ENCODE data around the gene UTS2B.
A peak's percentile ranks its signal among the peaks of the same experiment; 100 is the strongest.

UTS2B gene, protein sequence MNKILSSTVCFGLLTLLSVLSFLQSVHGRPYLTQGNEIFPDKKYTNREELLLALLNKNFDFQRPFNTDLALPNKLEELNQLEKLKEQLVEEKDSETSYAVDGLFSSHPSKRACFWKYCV

GRCh38 chr3:191329654-191330529, at the start of gene UTS2B:
UTS2B (minus strand) TSS chr3:191330526; CDS start chr3:191282189, 48,337 bp downstream.
- DNase-seq, result peak; percentile 46

GRCh38 chr3:191380001-191380400, 49.7 kb upstream of the UTS2B start:
- DNase-seq, result no peak

GRCh38 chr3:191379446-191379845, 49.1 kb upstream of the UTS2B start:
- no peak for DNase-seq

DNA sequence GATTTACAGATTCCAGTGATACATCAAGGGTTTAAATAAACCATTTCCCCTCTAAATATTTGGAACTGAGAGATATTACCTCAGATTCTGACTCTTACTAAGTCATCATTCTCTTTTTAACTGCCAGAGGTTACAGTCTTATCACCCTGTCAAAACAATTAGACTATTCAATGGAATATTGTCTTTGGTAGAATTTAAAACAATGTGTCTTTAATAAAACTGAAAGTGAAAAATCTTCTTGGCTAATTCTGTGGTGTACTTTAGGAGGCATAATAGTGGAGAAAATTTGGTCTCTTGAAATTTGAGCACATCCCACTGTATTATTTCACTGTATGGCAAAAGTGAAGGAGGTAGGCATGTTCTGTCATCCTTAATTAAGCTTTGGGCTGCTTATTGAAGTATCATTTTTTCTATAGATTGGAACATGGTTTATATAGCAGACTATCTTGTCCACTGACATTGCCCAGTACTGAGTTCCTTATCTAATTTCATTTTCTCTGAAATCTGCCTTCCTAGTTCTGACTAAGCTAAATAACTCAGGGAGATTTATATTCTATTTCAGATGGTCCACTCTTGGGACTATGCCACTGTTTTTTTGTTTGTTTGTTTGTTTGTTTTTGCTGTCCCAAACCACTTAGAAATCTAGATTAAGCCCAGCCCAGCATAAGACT, 48.0 kb upstream of the UTS2B start:
- DNase-seq, result no peak

- DNase-seq, result no peak
Observed at GRCh38 chr3:191376516-191377141, 46.3 kb upstream of the UTS2B start.

GRCh38 chr3:191373327-191373726, 43.0 kb upstream of the UTS2B start:
- DNase-seq, result no peak

- no peak for DNase-seq
Observed at GRCh38 chr3:191372122-191372521, 41.8 kb upstream of the UTS2B start.

DNA sequence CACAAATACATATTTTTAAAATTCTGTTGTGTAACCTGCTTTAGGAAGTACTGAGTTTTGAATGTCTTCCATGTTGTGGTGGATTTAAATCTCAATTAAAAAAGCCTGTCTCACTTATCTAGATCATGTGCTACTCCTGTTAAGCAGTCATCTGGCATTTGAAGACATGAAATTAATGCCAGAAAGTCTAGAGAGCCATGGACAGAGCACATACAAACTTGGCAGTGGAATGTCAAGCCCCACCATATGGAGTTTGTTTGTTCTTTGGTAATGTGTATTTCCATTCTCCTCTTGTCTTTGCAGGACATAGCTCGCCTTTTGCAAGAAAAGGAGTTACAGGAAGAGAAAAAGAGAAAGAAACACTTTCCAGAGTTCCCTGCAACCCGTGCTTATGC, 39.3 kb upstream of the UTS2B start:
- no peak for DNase-seq

DNA sequence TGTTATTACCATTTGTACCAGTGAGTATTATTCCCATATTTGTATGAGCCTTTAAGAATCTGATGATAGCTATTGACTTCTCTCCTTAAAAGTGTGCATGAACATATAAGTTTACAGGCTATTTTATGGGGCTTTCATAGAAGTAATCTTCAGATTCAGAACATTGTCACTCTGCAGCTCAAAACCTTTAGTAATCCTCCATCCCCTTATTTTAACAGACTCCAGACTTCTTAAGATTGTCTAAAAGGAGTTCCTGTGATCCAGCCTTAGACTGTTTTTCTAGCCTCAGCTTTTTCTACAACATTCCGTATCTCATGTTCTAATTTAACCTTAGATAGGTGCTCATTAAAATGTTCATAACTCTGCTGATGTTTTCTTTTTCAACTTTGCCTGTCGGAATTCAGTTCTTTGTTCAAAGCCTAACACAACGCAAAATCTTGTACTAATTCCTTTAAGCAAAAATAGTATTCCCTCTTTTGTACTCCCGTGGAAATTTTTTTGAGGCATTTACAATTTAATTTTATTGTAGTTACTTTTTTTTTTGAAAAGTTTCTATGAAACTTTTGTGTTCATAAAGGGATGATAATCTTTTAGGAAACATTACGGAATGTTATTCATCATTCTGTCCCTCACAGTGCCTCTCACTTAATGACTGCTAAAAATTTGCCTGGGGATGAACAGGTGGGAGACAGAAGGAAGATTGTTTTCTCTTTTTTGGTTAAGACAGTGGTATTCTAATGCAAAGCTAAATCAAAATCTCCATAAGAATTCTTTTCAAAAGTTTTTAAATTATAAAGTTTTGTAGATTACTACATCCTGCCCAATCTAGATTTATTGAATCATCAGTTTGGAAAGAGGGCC, 38.7 kb upstream of the UTS2B start:
- no peak for DNase-seq

GRCh38 chr3:191366675-191367074, 36.3 kb upstream of the UTS2B start:
- DNase-seq, result no peak

DNA sequence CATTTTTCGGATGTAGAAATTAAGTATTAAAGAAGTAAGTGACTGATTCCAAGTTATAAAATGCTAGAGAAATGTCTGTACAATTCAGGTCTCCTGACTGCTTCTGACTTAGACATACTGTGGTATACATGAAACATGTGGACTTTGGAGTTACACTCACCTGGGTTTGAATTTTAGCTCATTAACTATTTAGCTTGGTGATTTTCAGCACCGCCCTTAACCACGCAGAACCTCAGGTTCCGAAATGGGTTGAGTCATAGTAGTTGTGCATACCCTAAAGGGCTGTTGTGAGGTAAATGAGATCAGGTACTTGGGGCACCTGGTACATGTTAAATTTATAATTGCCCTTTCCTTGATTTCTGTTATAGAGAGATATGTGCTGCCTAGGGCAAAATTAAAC, 32.9 kb upstream of the UTS2B start:
- DNase-seq, result no peak

GRCh38 chr3:191362524-191363090, 32.3 kb upstream of the UTS2B start:
- no peak for DNase-seq

GRCh38 chr3:191362037-191362436, 31.7 kb upstream of the UTS2B start:
- DNase-seq, result no peak

GRCh38 chr3:191361456-191361855, 31.1 kb upstream of the UTS2B start:
- no peak for DNase-seq

DNA sequence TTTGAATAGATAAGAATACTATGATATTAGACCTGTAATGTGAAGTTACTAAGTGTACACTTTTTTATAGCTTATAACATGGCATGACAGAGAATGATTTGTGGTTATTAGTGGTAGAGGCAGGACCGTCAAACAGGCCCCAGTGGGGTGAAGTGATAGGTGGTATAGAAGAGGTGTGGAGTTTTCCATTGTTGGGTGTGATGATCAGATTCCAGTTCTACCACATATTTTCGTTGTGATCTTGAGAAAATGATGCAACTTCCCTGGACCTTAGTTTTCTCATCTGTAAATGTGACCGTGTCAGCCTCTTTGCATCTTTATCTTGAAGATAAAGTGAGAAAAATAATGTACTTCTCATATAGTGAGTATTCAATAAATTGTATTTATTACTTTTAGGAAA, 30.3 kb upstream of the UTS2B start:
- no peak for DNase-seq

DNA sequence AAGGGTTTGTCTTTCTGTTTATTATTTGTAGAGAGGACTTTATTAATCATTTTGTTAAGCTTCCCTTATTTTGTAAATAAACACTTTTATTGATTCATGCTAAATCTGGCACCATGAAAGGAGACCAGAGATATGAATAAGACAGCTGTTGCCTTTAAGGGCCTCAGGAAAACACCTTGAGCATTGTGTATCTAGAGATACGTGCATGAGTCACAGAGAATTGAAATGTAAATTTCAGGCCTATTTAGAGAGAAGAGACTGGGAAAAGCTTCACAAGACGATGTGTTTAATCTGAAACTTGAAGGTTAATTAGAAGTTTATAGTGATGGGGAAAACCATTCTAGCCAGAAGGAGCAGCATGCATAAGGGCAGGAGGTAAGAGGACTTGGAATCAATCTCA, 28.6 kb upstream of the UTS2B start:
- DNase-seq, result no peak

DNA sequence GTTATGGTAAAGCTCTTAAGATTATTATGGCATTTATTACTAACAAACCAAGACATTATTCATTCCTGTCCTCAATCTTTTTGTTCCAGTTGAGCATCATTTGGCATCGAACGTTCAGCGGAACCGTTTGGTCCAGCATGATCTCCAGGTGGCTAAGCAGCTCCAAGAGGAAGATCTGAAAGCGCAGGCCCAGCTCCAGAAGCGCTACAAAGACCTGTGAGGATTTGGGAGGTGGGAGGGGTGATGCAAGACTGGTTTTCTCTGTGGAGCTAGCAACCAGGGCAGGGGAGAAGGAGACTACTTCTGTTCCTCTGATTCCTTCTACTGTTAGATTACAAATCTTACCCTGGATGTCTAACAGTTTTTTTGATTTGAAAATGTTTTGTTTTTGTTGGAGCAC, 27.6 kb upstream of the UTS2B start:
- DNase-seq, result no peak

- no peak for DNase-seq
Observed at GRCh38 chr3:191356631-191357439, 26.5 kb upstream of the UTS2B start.

DNA sequence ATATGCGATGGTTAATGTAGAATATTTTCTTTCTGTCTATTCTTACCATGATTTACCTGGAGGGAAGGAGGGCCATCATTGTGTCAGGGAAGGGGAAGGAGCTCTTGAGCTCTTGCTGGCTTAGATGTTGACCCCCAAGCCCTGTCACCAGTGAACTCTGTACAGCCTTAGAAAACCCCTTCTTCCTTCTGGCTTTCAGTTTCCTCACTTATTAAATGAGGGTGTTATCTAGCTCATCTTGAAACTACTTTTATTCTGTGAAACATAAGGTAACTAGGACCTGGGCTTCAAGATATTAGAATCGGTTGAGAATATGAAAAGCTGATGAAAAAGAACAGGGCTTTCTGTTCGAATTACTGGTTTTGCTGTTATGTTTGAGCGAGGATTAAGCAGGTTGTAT, 25.1 kb upstream of the UTS2B start:
- no peak for DNase-seq

DNA sequence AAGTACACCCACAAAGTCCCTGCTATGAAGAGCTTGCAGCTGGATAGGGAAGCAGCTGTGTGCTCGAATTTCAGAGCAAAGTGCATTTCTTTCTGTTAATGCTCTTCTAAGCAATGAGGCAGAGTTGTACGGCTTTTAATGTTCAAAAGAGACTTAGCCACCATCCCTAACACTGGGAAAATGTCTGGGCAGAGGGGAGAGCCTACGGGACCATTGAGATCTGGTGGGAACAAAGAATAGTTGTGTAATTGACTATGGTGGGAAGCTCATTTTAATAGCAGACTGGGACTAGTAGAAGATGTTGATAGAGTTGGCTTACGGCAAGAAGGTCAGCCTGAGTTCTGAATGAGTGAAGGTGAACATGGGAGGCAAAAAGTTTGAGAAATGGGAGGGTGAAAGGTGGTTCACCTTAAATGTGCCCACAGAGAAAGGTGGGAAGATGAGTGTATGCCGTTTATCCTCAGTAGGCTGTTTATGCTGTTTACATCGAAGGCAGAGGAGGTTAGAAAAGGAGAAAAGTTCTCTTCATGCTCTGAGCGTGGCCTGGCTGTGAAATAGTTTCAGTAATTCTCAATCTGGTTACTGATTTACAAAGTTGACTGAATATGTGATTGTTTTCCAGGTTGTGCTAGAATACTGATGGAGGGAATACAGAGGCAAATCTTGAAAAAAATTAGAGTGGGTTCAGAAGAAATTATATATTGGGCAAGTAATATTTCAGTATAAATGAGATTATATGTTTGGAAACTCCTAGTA, 22.9 kb upstream of the UTS2B start:
- DNase-seq, result no peak

DNA sequence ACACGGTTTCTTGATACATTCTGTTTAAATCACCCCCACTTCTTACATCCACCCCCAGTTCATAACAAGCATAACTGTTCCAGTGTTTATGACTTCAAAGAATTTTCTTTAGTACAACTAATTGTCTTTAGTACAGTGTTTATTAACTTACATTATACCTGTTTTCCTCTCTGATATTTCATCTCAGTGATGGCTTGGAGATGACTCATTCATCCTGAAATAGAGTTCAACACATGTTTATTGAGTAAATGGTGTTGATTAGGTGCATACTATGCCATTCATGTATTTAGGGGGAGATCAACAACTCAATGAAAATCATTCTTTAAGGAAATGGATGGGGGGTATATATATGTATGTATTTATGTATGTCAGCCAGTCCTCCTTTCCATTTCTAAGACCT, 21.7 kb upstream of the UTS2B start:
- no peak for DNase-seq

All from suppressor macrophage treated with lipopolysaccharide for 4 hours (primary cell).